ENCODE measurements around the gene OBSCN.

DNA sequence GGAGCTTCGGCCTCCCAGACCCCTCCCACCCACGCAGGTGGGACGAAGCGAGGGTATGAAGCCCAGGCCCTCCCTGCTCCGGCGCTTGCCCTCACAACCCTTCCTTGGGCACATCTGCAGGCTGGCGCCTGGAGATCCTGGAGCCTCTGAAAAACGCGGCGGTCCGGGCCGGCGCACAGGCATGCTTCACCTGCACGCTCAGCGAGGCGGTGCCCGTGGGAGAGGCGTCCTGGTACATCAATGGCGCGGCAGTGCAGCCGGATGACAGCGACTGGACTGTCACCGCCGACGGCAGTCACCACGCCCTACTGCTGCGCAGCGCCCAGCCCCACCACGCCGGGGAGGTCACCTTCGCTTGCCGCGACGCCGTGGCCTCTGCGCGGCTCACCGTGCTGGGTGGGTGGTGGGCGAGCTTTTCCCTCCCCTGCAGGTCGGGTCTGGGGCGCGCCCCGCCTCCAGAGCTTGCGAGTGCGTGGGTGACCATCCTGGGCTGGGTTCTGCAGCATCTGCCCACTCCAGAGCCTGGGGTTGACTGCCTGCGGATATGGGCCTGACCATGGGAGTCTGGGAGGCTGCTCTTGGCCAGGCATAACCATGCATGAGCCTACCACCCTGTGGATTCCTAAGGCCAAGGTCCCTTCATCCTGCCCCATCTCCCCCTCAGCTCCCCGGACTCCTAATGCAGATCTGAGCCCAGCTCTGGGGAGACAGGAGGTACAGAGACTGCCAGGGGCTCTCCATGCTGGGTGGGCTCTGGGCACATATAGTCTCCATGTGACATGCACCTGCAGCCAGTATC, 108.9 kb downstream of the OBSCN start:
- TF ChIP-seq, protein P1, sequence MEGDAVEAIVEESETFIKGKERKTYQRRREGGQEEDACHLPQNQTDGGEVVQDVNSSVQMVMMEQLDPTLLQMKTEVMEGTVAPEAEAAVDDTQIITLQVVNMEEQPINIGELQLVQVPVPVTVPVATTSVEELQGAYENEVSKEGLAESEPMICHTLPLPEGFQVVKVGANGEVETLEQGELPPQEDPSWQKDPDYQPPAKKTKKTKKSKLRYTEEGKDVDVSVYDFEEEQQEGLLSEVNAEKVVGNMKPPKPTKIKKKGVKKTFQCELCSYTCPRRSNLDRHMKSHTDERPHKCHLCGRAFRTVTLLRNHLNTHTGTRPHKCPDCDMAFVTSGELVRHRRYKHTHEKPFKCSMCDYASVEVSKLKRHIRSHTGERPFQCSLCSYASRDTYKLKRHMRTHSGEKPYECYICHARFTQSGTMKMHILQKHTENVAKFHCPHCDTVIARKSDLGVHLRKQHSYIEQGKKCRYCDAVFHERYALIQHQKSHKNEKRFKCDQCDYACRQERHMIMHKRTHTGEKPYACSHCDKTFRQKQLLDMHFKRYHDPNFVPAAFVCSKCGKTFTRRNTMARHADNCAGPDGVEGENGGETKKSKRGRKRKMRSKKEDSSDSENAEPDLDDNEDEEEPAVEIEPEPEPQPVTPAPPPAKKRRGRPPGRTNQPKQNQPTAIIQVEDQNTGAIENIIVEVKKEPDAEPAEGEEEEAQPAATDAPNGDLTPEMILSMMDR (conservative IDR thresholded peaks at IDR 0.05; ENCODE audit: low read depth, low read length), result no peak
- no peak for TF ChIP-seq EZH2 (IDR thresholded peaks at IDR 0.05; ENCODE audit: low read length, unreplicated experiment)
- TF ChIP-seq EZH2phosphoT487 (IDR thresholded peaks at IDR 0.05; ENCODE audit: borderline replicate concordance, low read length), result no peak

Measured in PC-3 (cell line).